HCT116 (cell line): ENCODE results near the gene TMEM130. TPM values are rescaled to one million over a fixed set of nuclear protein-coding genes. Genes with fewer than 3 reads are reported as not detected.

Experiments
- ATAC-seq: fragments of 200-7000 bp; cut with Tn5 transposase; 2 replicates; pipeline ENCODE4 v1.9.1; 2020; ENCODE audit warnings: mild to moderate bottlenecking, moderate library complexity
- BruUV-seq: library from RNA; stranded (reverse); fragments of 400-500 nt; replicated peaks from 2 replicates; lab custom pipeline; 2021; lab: Mats Ljungman, UMichigan
- CTCF ChIA-PET: fragments of 300-600 bp; sonication (Branson Sonifier 250); formaldehyde crosslinking; loops from one replicate; lab custom pipeline; 2021; ENCODE audit warnings: antibody characterized with exemption; lab: Charles Lee
- POLR2A ChIA-PET: fragments of 300-600, 350-600 bp; sonication (Branson Sonifier 250); formaldehyde crosslinking; loops from one replicate; lab custom pipeline; 2021; ENCODE audit warnings: antibody characterized with exemption; lab: Charles Lee
- RAD21 ChIA-PET, 2 experiments: fragments of 300-600 bp; sonication (Branson Sonifier 250); formaldehyde crosslinking; loops; one replicate each; lab custom pipeline; 2023; ENCODE audit warnings: low total read pairs in 2 of 2; ENCODE audit not compliant: uncharacterized antibody in 2 of 2, unreplicated experiment in 2 of 2, low non-redundant PET in 1 of 2; lab: Charles Lee
- DNase-seq: peaks from one replicate; pipeline ENCODE4 v3.0.0-alpha.2; 2010; ENCODE audit warnings: low read depth, low spot score
- H2AFZ ChIP-seq: fragments of 200-600 bp; shearing (Covaris generic), sonication (generic); 2 replicates; pipeline ENCODE4 v1.6.1; 2017; ENCODE audit warnings: low read depth, mixed run types, mixed read lengths, antibody characterized with exemption, low read length; ENCODE audit not compliant: poor library complexity, severe bottlenecking
- H3K27ac ChIP-seq: 2 replicates; pipeline ENCODE4 v1.5.1; 2012; ENCODE audit warnings: low read depth, low read length
- H3K27me3 ChIP-seq: fragments of 200-600 bp; sonication (generic); 2 replicates; pipeline ENCODE4 v1.6.1; 2016; ENCODE audit warnings: mixed run types, low read length, mixed read lengths; ENCODE audit not compliant: insufficient read depth
- H3K36me3 ChIP-seq, 2 experiments: fragments of 200-500 bp in 1 of 2; fragments of 200-600 bp in 1 of 2; sonication (Bioruptor generic) in 1 of 2; sonication (generic) in 1 of 2; 2 replicates each; pipeline versions ENCODE4 v1.5.1 to v1.6.1; 2014 to 2016; ENCODE audit warnings: low read length in 2 of 2, inconsistent platforms in 1 of 2, mixed read lengths in 1 of 2, mixed run types in 1 of 2; ENCODE audit not compliant: insufficient read depth in 2 of 2, control insufficient read depth in 1 of 2
- H3K4me1 ChIP-seq, 2 experiments: fragments of 200-600 bp in 1 of 2; sonication (generic) in 1 of 2; 2 replicates each; pipeline versions ENCODE4 v1.5.1 to v1.6.1; 2012 to 2017; ENCODE audit warnings: low read length in 2 of 2, inconsistent platforms in 1 of 2, mild to moderate bottlenecking in 1 of 2, mixed read lengths in 1 of 2, mixed run types in 1 of 2, moderate library complexity in 1 of 2; ENCODE audit not compliant: insufficient read depth in 2 of 2, control insufficient read depth in 1 of 2
- H3K4me2 ChIP-seq: fragments of 200-600 bp; sonication (generic); 2 replicates; pipeline ENCODE4 v1.6.1; 2017; ENCODE audit warnings: mixed run types, low read length, mixed read lengths
- H3K4me3 ChIP-seq, 2 experiments: fragments of 200-600 bp in 1 of 2; sonication (generic) in 1 of 2; replicated peaks in 1 of 2; 2 replicates each; pipeline ENCODE4 v1.5.1; 2011 to 2016; ENCODE audit warnings: low read length in 2 of 2, control low read depth in 1 of 2, low read depth in 1 of 2, mild to moderate bottlenecking in 1 of 2, mixed read lengths in 1 of 2, mixed run types in 1 of 2
- H3K79me2 ChIP-seq: fragments of 200-600 bp; sonication (generic); 2 replicates; pipeline ENCODE4 v1.6.1; 2017; ENCODE audit warnings: mild to moderate bottlenecking, mixed run types, low read length, moderate library complexity, mixed read lengths; ENCODE audit not compliant: insufficient read depth
- H3K9ac ChIP-seq: fragments of 200-600 bp; sonication (generic); 2 replicates; pipeline ENCODE4 v1.6.1; 2016; ENCODE audit warnings: low read length, mixed read lengths
- H3K9me2 ChIP-seq: fragments of 200-600 bp; sonication (generic), shearing (Covaris generic); 2 replicates; pipeline ENCODE4 v1.6.1; 2017; ENCODE audit warnings: mixed run types, mild to moderate bottlenecking, moderate library complexity; ENCODE audit not compliant: insufficient read depth
- H3K9me3 ChIP-seq, 2 experiments: fragments of 200-500 bp in 1 of 2; fragments of 200-600 bp in 1 of 2; sonication (Bioruptor generic) in 1 of 2; sonication (generic) in 1 of 2; 2 replicates each; pipeline ENCODE4 v1.6.1; 2014 to 2017; ENCODE audit warnings: low read length in 2 of 2, mixed read lengths in 2 of 2, inconsistent platforms in 1 of 2, low read depth in 1 of 2, mild to moderate bottlenecking in 1 of 2, mixed run types in 1 of 2, moderate library complexity in 1 of 2; ENCODE audit not compliant: control insufficient read depth in 1 of 2, insufficient read depth in 1 of 2
- H4K20me1 ChIP-seq: fragments of 200-600 bp; sonication (generic), shearing (Covaris generic); 2 replicates; pipeline ENCODE4 v1.6.1; 2017; ENCODE audit warnings: mixed run types, mild to moderate bottlenecking, moderate library complexity; ENCODE audit not compliant: insufficient read depth
- CBX3 ChIP-seq: IDR thresholded peaks from 2 replicates; pipeline ENCODE4 v1.6.1; 2012; ENCODE audit warnings: low read depth
- CEBPB ChIP-seq: IDR thresholded peaks from 2 replicates; pipeline ENCODE4 v1.6.1; 2012; ENCODE audit warnings: low read depth
- CTCF ChIP-seq, 3 experiments: fragments of 200-600 bp in 1 of 3; sonication (generic) in 1 of 3; IDR thresholded peaks in 2 of 3; conservative IDR thresholded peaks in 1 of 3; 2 replicates each; pipeline ENCODE4 v1.5.1; 2012 to 2017; ENCODE audit warnings: low read depth in 2 of 3, low read length in 2 of 3, antibody characterized with exemption in 1 of 3, borderline replicate concordance in 1 of 3, control low read depth in 1 of 3, mild to moderate bottlenecking in 1 of 3, mixed read lengths in 1 of 3, mixed run types in 1 of 3, moderate library complexity in 1 of 3; ENCODE audit not compliant: insufficient read depth in 1 of 3
- EGR1 ChIP-seq: IDR thresholded peaks from 2 replicates; pipeline ENCODE4 v1.6.1; 2012; ENCODE audit warnings: low read depth
- EZH2phosphoT487 ChIP-seq: fragments of 200-600 bp; IDR thresholded peaks from 2 replicates; pipeline ENCODE4 v1.6.1; 2018; ENCODE audit warnings: antibody characterized with exemption, borderline replicate concordance
- FOSL1 ChIP-seq: IDR thresholded peaks from 2 replicates; pipeline ENCODE4 v1.6.1; 2012; ENCODE audit warnings: low read depth
- POLR2A ChIP-seq: IDR thresholded peaks from 2 replicates; pipeline ENCODE4 v1.7.0; 2011; ENCODE audit warnings: borderline replicate concordance; ENCODE audit not compliant: insufficient read depth, insufficient read length; ENCODE audit errors: extremely low read depth
- RAD21 ChIP-seq: IDR thresholded peaks from 2 replicates; pipeline ENCODE4 v1.6.1; 2012; ENCODE audit warnings: low read depth, mild to moderate bottlenecking
- REST ChIP-seq: IDR thresholded peaks from 2 replicates; pipeline ENCODE4 v1.6.1; 2012; ENCODE audit warnings: low read depth
- SIN3A ChIP-seq: IDR thresholded peaks from 2 replicates; pipeline ENCODE4 v1.6.1; 2012; ENCODE audit warnings: low read depth
- YY1 ChIP-seq: IDR thresholded peaks from 2 replicates; pipeline ENCODE4 v1.6.1; 2011; ENCODE audit warnings: low read length, low read depth, moderate library complexity, mild to moderate bottlenecking; ENCODE audit not compliant: insufficient replicate concordance; ENCODE audit errors: extremely low read depth
- ZNF274 ChIP-seq: fragments of 200-500 bp; sonication (Bioruptor generic); IDR thresholded peaks from 2 replicates; pipeline ENCODE4 v1.6.1; 2014; ENCODE audit warnings: mild to moderate bottlenecking, low read depth, low read length, inconsistent platforms
- intact Hi-C: fragments of 100-400 bp; cut with micrococcal nuclease; formaldehyde crosslinking; loops from 2 replicates; pipeline ENCODE4 v1.10.0; 2022
- total RNA-seq: library from RNA; stranded (reverse); gene quantifications from one replicate; pipeline ENCODE4 v1.2.1, GENCODE V29; 2021; ENCODE audit not compliant: unreplicated experiment
- TF ChIP-seq, protein P1 (sequence below): IDR thresholded peaks from 2 replicates; pipeline ENCODE4 v1.6.1; 2012

Gene TMEM130
- total RNA-seq, 1 experiment from 2014 or later: not detected

GRCh38 chr7:98900815-98901214 is 31.0 kb upstream of the TMEM130 start:
- no peak for ATAC-seq
- Histone ChIP-seq H3K9ac (no peak overlapping the region), H4K20me1 (no peaks in the 10 kb centered on the region), H3K27me3 (no peaks in the 10 kb centered on the region), H3K4me3 (no peak overlapping the region), H3K27ac (no peak overlapping the region), H3K36me3 (peaks cover 60 to 61% of the 10 kb centered on the region in 2 experiments; a peak in 3 of 4 replicates), H3K9me2 (no peaks in the 10 kb centered on the region), H3K79me2 (peaks cover 3% of the 10 kb centered on the region; the same call in 1 of the 2 replicates), H3K4me2 (no peak overlapping the region), H3K4me1 (no peaks in the 10 kb centered on the region), H2AFZ (no peak overlapping the region), H3K9me3 (no peaks in the 10 kb centered on the region)
- DNase-seq: no peak
- intact Hi-C loops: no loop called here
- ChIA-PET CTCF (no interaction called here), POLR2A (interaction anchor here (0.8 kb wide), 1 partner anchor 11 kb away, joined by 3 read pairs; no protein-coding TSS in a partner anchor), RAD21 (no interaction called here)
- no TSS peak for BruUV-seq
- TF ChIP-seq, protein P1, sequence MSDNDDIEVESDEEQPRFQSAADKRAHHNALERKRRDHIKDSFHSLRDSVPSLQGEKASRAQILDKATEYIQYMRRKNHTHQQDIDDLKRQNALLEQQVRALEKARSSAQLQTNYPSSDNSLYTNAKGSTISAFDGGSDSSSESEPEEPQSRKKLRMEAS: no peak
- no peak for TF ChIP-seq CTCF (IDR thresholded peaks at IDR 0.05 in 2 of 3, conservative IDR thresholded peaks at IDR 0.05 in 1 of 3; ENCODE audit: borderline replicate concordance in 1 of 3, insufficient read depth in 1 of 3, low read depth in 2 of 3, low read length in 2 of 3)
- TF ChIP-seq RAD21: no peak
- TF ChIP-seq EGR1: no peak
- no peak for TF ChIP-seq REST
- no peak for TF ChIP-seq FOSL1
- no peak for TF ChIP-seq ZNF274
- TF ChIP-seq YY1: no peak
- no peak for TF ChIP-seq CEBPB
- TF ChIP-seq CBX3: no peak
- TF ChIP-seq EZH2phosphoT487: no peak
- no peak for TF ChIP-seq POLR2A
- no peak for TF ChIP-seq SIN3A
